Sigmoid colon (tissue), 4 donors: ENCODE measurements around the gene TFAM.

Source experiments
- CTCF ChIP-seq, 4 experiments: fragments of 450-650 bp in 3 of 4; fragments of 200-600 bp in 1 of 4; IDR thresholded peaks; one replicate each; pipeline ENCODE4 v1.5.1; 2016 to 2019; ENCODE audit warnings: antibody characterized with exemption in 4 of 4, mild to moderate bottlenecking in 3 of 4, moderate library complexity in 2 of 4
- EP300 ChIP-seq, 4 donors: sonication (generic); formaldehyde crosslinking; IDR thresholded peaks; one replicate each; pipeline ENCODE4 v1.6.1; 2017; ENCODE audit warnings: antibody characterized with exemption in 4 of 4
- POLR2A ChIP-seq, 2 donors: fragments of 450-650 bp; IDR thresholded peaks; one replicate each; pipeline ENCODE4 v1.6.1; 2016; ENCODE audit warnings: antibody characterized with exemption in 2 of 2, mild to moderate bottlenecking in 2 of 2, moderate library complexity in 2 of 2

GRCh38 chr10:58361353-58361752 lies 23.9 kb upstream of the TFAM start:
- no peak for TF ChIP-seq EP300 (IDR thresholded peaks at IDR 0.05)
- TF ChIP-seq POLR2A (IDR thresholded peaks at IDR 0.05), result no peak
- no peak for TF ChIP-seq CTCF (IDR thresholded peaks at IDR 0.05)
